ENCODE results near the gene ALDH16A1.
A peak's percentile ranks its signal among the peaks of the same experiment; 100 is the strongest.

Gene ALDH16A1

GRCh38 chr19:49415102-49415809 lies 37.8 kb upstream of the ALDH16A1 start:
- H3K4me3 ChIP-seq (ENCODE audit: insufficient read depth, low read depth, low read length), result no peak overlapping the region

GRCh38 chr19:49415810-49416200 lies 37.2 kb upstream of the ALDH16A1 start:
- WGBS, 2 experiments, result 88 to 92% methylated on average over 2 of the region's 2 CpGs
- Histone ChIP-seq H3K27ac (ENCODE audit: insufficient read depth, low read depth, low read length, poor library complexity, severe bottlenecking) (no peak overlapping the region), H3K9me3 (ENCODE audit: control insufficient read depth, low read length) (no peaks in the 10 kb centered on the region), H3K4me3 (ENCODE audit: insufficient read depth, low read depth, low read length) (no peak overlapping the region), H3K36me3 (ENCODE audit: control insufficient read depth, insufficient read depth, low read length) (no peaks in the 10 kb centered on the region), H3K27me3 (ENCODE audit: control insufficient read depth, insufficient read depth, low read length, poor library complexity, severe bottlenecking) (peaks cover 9% of the 10 kb centered on the region), H3K4me1 (ENCODE audit: control insufficient read depth, insufficient read depth, low read length) (peaks cover 20% of the 10 kb centered on the region)

More at GRCh38 chr19:49415102-49415809, 37.8 kb upstream of the ALDH16A1 start:
- no peak overlapping the region for H3K27ac ChIP-seq (ENCODE audit: insufficient read depth, low read depth, low read length, poor library complexity, severe bottlenecking)
- H3K36me3 ChIP-seq (ENCODE audit: control insufficient read depth, insufficient read depth, low read length), result no peaks in the 10 kb centered on the region
- H3K9me3 ChIP-seq (ENCODE audit: control insufficient read depth, low read length), result no peaks in the 10 kb centered on the region
- H3K27me3 ChIP-seq (ENCODE audit: control insufficient read depth, insufficient read depth, low read length, poor library complexity, severe bottlenecking), result peaks cover 4% of the 10 kb centered on the region
- H3K4me1 ChIP-seq (ENCODE audit: control insufficient read depth, insufficient read depth, low read length), result peaks cover 20% of the 10 kb centered on the region
- WGBS, 2 experiments, result 75 to 77% methylated on average over 15 of the region's 15 CpGs

- no peaks in the 10 kb centered on the region for H3K9me3 ChIP-seq (ENCODE audit: control insufficient read depth, low read length)
- WGBS, 2 experiments, result 53 to 54% methylated on average over 7 of the region's 7 CpGs
- peaks cover 22% of the 10 kb centered on the region for H3K27me3 ChIP-seq (ENCODE audit: control insufficient read depth, insufficient read depth, low read length, poor library complexity, severe bottlenecking)
- no peaks in the 10 kb centered on the region for H3K36me3 ChIP-seq (ENCODE audit: control insufficient read depth, insufficient read depth, low read length)
- no peak overlapping the region for H3K27ac ChIP-seq (ENCODE audit: insufficient read depth, low read depth, low read length, poor library complexity, severe bottlenecking)
- no peak overlapping the region for H3K4me3 ChIP-seq (ENCODE audit: insufficient read depth, low read depth, low read length)
- H3K4me1 ChIP-seq (ENCODE audit: control insufficient read depth, insufficient read depth, low read length), result peaks cover 20% of the 10 kb centered on the region
Observed at GRCh38 chr19:49417088-49417487, 35.9 kb upstream of the ALDH16A1 start.

- H3K4me1 ChIP-seq (ENCODE audit: control insufficient read depth, insufficient read depth, low read length), result peaks cover 26% of the 10 kb centered on the region
- 89 to 93% methylated on average over 5 of the region's 5 CpGs for WGBS, 2 experiments
- H3K9me3 ChIP-seq (ENCODE audit: control insufficient read depth, low read length), result no peaks in the 10 kb centered on the region
- no peaks in the 10 kb centered on the region for H3K36me3 ChIP-seq (ENCODE audit: control insufficient read depth, insufficient read depth, low read length)
- no peak overlapping the region for H3K27ac ChIP-seq (ENCODE audit: insufficient read depth, low read depth, low read length, poor library complexity, severe bottlenecking)
- H3K4me3 ChIP-seq (ENCODE audit: insufficient read depth, low read depth, low read length), result no peak overlapping the region
- peaks cover 36% of the 10 kb centered on the region for H3K27me3 ChIP-seq (ENCODE audit: control insufficient read depth, insufficient read depth, low read length, poor library complexity, severe bottlenecking)
Observed at GRCh38 chr19:49418511-49418910, 34.5 kb upstream of the ALDH16A1 start.

GRCh38 chr19:49419173-49419572 lies 33.9 kb upstream of the ALDH16A1 start:
- Histone ChIP-seq H3K36me3 (ENCODE audit: control insufficient read depth, insufficient read depth, low read length) (no peaks in the 10 kb centered on the region), H3K4me3 (ENCODE audit: insufficient read depth, low read depth, low read length) (no peak overlapping the region), H3K9me3 (ENCODE audit: control insufficient read depth, low read length) (no peaks in the 10 kb centered on the region), H3K27ac (ENCODE audit: insufficient read depth, low read depth, low read length, poor library complexity, severe bottlenecking) (no peak overlapping the region), H3K27me3 (ENCODE audit: control insufficient read depth, insufficient read depth, low read length, poor library complexity, severe bottlenecking) (peaks cover 43% of the 10 kb centered on the region), H3K4me1 (ENCODE audit: control insufficient read depth, insufficient read depth, low read length) (peaks cover 31% of the 10 kb centered on the region)
- WGBS, 2 experiments, result 81 to 88% methylated on average over 2 of the region's 2 CpGs

GRCh38 chr19:49420227-49420626 lies 32.8 kb upstream of the ALDH16A1 start:
- peaks cover 28% of the 10 kb centered on the region for H3K4me1 ChIP-seq (ENCODE audit: control insufficient read depth, insufficient read depth, low read length)
- no peaks in the 10 kb centered on the region for H3K36me3 ChIP-seq (ENCODE audit: control insufficient read depth, insufficient read depth, low read length)
- WGBS, 2 experiments, result 70 to 77% methylated on average over 2 of the region's 2 CpGs
- H3K27ac ChIP-seq (ENCODE audit: insufficient read depth, low read depth, low read length, poor library complexity, severe bottlenecking), result no peak overlapping the region
- no peaks in the 10 kb centered on the region for H3K9me3 ChIP-seq (ENCODE audit: control insufficient read depth, low read length)
- no peak overlapping the region for H3K4me3 ChIP-seq (ENCODE audit: insufficient read depth, low read depth, low read length)
- peaks cover 53% of the 10 kb centered on the region for H3K27me3 ChIP-seq (ENCODE audit: control insufficient read depth, insufficient read depth, low read length, poor library complexity, severe bottlenecking)

- H3K27ac ChIP-seq (ENCODE audit: insufficient read depth, low read depth, low read length, poor library complexity, severe bottlenecking), result no peak overlapping the region
- H3K27me3 ChIP-seq (ENCODE audit: control insufficient read depth, insufficient read depth, low read length, poor library complexity, severe bottlenecking), result peaks cover 64% of the 10 kb centered on the region
- WGBS, 2 experiments, result 14 to 15% methylated on average over 48 of the region's 48 CpGs
- H3K4me3 ChIP-seq (ENCODE audit: insufficient read depth, low read depth, low read length), result no peak overlapping the region
- H3K9me3 ChIP-seq (ENCODE audit: control insufficient read depth, low read length), result no peaks in the 10 kb centered on the region
- H3K36me3 ChIP-seq (ENCODE audit: control insufficient read depth, insufficient read depth, low read length), result no peaks in the 10 kb centered on the region
- peaks cover 29% of the 10 kb centered on the region for H3K4me1 ChIP-seq (ENCODE audit: control insufficient read depth, insufficient read depth, low read length)
Observed at GRCh38 chr19:49421039-49421877, 31.8 kb upstream of the ALDH16A1 start.

GRCh38 chr19:49421878-49422202 lies 31.2 kb upstream of the ALDH16A1 start:
- 31 to 41% methylated on average over 3 of the region's 3 CpGs for WGBS, 2 experiments
- H3K4me1 ChIP-seq (ENCODE audit: control insufficient read depth, insufficient read depth, low read length), result peaks cover 33% of the 10 kb centered on the region
- no peaks in the 10 kb centered on the region for H3K9me3 ChIP-seq (ENCODE audit: control insufficient read depth, low read length)
- no peaks in the 10 kb centered on the region for H3K36me3 ChIP-seq (ENCODE audit: control insufficient read depth, insufficient read depth, low read length)
- H3K27ac ChIP-seq (ENCODE audit: insufficient read depth, low read depth, low read length, poor library complexity, severe bottlenecking), result no peak overlapping the region
- peaks cover 70% of the 10 kb centered on the region for H3K27me3 ChIP-seq (ENCODE audit: control insufficient read depth, insufficient read depth, low read length, poor library complexity, severe bottlenecking)
- H3K4me3 ChIP-seq (ENCODE audit: insufficient read depth, low read depth, low read length), result no peak overlapping the region

GRCh38 chr19:49422407-49423070 lies 30.5 kb upstream of the ALDH16A1 start:
- WGBS, 2 experiments, result 3% methylated on average over 58 of the region's 58 CpGs
- Histone ChIP-seq H3K9me3 (ENCODE audit: control insufficient read depth, low read length) (no peaks in the 10 kb centered on the region), H3K4me3 (ENCODE audit: insufficient read depth, low read depth, low read length) (peak overlapping the region; percentile 24), H3K27ac (ENCODE audit: insufficient read depth, low read depth, low read length, poor library complexity, severe bottlenecking) (no peak overlapping the region), H3K4me1 (ENCODE audit: control insufficient read depth, insufficient read depth, low read length) (peaks cover 30% of the 10 kb centered on the region), H3K36me3 (ENCODE audit: control insufficient read depth, insufficient read depth, low read length) (no peaks in the 10 kb centered on the region), H3K27me3 (ENCODE audit: control insufficient read depth, insufficient read depth, low read length, poor library complexity, severe bottlenecking) (peaks cover 77% of the 10 kb centered on the region)
